Mesodermal cell (in vitro differentiated cells): ENCODE measurements around the gene C1QTNF2.

ENCODE experiments used
- H3K27ac ChIP-seq: 2 replicates; pipeline ENCODE4 v1.7.0; 2013; ENCODE audit warnings: mild to moderate bottlenecking, low read depth, low read length, moderate library complexity; ENCODE audit not compliant: severe bottlenecking
- H3K36me3 ChIP-seq: 2 replicates; pipeline ENCODE4 v1.7.1; 2013; ENCODE audit warnings: mild to moderate bottlenecking, low read length, moderate library complexity; ENCODE audit not compliant: control insufficient read depth, insufficient read depth
- H3K4me1 ChIP-seq: one replicate; pipeline ENCODE4 v1.7.1; 2013; ENCODE audit warnings: mild to moderate bottlenecking, low read length; ENCODE audit not compliant: insufficient read depth, control insufficient read depth, poor library complexity, severe bottlenecking
- H3K4me3 ChIP-seq: 2 replicates; pipeline ENCODE4 v1.7.0; 2013; ENCODE audit warnings: low read length, control low read depth, mild to moderate bottlenecking; ENCODE audit not compliant: insufficient read depth, poor library complexity, severe bottlenecking; ENCODE audit errors: extremely low read depth
- H3K9me3 ChIP-seq: 2 replicates; pipeline ENCODE4 v1.7.1; 2013; ENCODE audit warnings: mild to moderate bottlenecking, low read length, moderate library complexity; ENCODE audit not compliant: control insufficient read depth
- WGBS, 2 experiments: methylation state at CpG; one replicate each; pipeline ENCODE4 v1.1.5; 2013; ENCODE audit warnings: missing lambda C conversion rate in 2 of 2; ENCODE audit not compliant: insufficient coverage in 2 of 2; 5-methylcytosine and 5-hydroxymethylcytosine counted together

Gene C1QTNF2

GRCh38 chr5:160390787-160391696 is 20.6 kb upstream of the C1QTNF2 start:
- Histone ChIP-seq H3K4me1 (no peaks in the 10 kb centered on the region), H3K36me3 (peaks cover 3% of the 10 kb centered on the region), H3K4me3 (no peak overlapping the region), H3K9me3 (peaks cover 9% of the 10 kb centered on the region), H3K27ac (no peak overlapping the region)
- WGBS, 2 experiments = 55 to 59% methylated on average over 2 of the region's 8 CpGs

DNA sequence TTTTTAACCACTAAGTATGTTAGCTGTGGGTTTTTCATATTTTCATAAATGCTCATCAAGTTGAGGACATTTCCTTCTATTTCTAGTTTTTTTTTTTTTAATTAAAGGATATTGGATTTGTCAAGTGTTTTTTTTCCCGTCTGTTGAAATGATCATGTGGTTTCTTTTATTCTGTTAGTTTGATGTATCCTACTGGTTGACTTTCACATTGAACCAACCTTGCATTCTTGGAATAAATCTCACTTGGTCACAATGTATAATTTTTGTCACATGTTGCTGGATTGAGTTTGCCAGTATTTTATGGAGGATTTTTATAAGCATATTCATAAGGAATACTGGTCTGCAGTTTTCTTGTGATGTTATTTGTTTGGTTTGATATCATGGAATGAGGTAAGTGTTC is 17.0 kb upstream of the C1QTNF2 start:
- Histone ChIP-seq H3K27ac (no peak overlapping the region), H3K36me3 (no peaks in the 10 kb centered on the region), H3K9me3 (peaks cover 9% of the 10 kb centered on the region), H3K4me3 (no peak overlapping the region), H3K4me1 (no peaks in the 10 kb centered on the region)
- WGBS, 2 experiments = no CpG with 5 or more reads among the region's 1 CpG

- no peaks in the 10 kb centered on the region for H3K36me3 ChIP-seq
- H3K27ac ChIP-seq = no peak overlapping the region
- peaks cover 9% of the 10 kb centered on the region for H3K9me3 ChIP-seq
- H3K4me1 ChIP-seq = no peaks in the 10 kb centered on the region
- no peak overlapping the region for H3K4me3 ChIP-seq
Observed at GRCh38 chr5:160385496-160385895, 15.1 kb upstream of the C1QTNF2 start.

GRCh38 chr5:160384681-160385080 is 14.3 kb upstream of the C1QTNF2 start:
- H3K36me3 ChIP-seq = no peaks in the 10 kb centered on the region
- peaks cover 9% of the 10 kb centered on the region for H3K9me3 ChIP-seq
- H3K27ac ChIP-seq = no peak overlapping the region
- H3K4me1 ChIP-seq = no peaks in the 10 kb centered on the region
- no peak overlapping the region for H3K4me3 ChIP-seq
- no CpG with 5 or more reads among the region's 1 CpG for WGBS, 2 experiments

DNA sequence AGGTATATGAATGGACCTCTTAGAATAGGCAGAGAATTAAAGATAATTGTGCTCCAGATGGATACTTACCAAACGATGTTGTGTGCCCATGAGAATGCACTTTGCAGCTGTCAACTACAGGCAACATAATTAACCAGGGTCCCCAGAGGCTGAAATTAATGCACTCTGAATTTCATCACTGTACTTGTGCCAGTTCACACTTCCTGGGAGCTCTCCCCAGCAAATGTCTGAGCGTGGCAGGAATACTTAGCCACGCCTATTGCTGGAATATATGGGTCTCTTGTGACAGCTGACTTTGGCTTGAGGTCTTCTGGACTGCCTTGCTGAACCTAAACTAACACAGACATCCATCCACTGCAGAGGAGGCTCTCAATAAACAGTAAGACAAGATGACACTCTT is 11.9 kb upstream of the C1QTNF2 start:
- Histone ChIP-seq H3K4me1 (no peaks in the 10 kb centered on the region), H3K4me3 (no peak overlapping the region), H3K36me3 (no peaks in the 10 kb centered on the region), H3K9me3 (peaks cover 4% of the 10 kb centered on the region), H3K27ac (no peak overlapping the region)
- WGBS, 2 experiments = 78 to 90% methylated on average over 1 of the region's 3 CpGs

DNA sequence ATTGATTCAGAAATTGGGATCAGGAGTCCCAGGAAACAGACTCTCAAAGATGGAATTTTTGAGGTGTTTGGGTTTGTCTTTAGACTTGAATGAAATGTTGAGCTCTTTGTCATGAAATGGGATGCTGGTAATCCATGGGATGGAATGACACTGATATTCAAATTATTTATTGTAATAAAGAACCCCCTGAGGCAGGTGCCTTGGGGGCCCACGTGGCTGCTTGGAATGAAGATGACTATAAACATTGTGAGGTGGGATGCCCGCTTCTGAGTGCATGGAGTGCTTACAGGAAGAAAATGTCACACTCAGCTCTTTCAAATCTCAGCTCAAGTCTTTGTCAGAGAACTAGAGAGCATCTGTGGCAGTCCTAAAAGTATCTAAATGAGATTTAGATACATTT is 9.6 kb upstream of the C1QTNF2 start:
- Histone ChIP-seq H3K9me3 (no peaks in the 10 kb centered on the region), H3K4me3 (no peak overlapping the region), H3K4me1 (no peaks in the 10 kb centered on the region), H3K36me3 (no peaks in the 10 kb centered on the region), H3K27ac (no peak overlapping the region)
- WGBS, 2 experiments = no CpG with 5 or more reads among the region's 2 CpGs

GRCh38 chr5:160379511-160379910 is 9.1 kb upstream of the C1QTNF2 start:
- no peak overlapping the region for H3K4me3 ChIP-seq
- no peaks in the 10 kb centered on the region for H3K9me3 ChIP-seq
- 64 to 65% methylated on average over 3 of the region's 4 CpGs for WGBS, 2 experiments
- H3K36me3 ChIP-seq = no peaks in the 10 kb centered on the region
- H3K4me1 ChIP-seq = no peaks in the 10 kb centered on the region
- H3K27ac ChIP-seq = no peak overlapping the region

DNA sequence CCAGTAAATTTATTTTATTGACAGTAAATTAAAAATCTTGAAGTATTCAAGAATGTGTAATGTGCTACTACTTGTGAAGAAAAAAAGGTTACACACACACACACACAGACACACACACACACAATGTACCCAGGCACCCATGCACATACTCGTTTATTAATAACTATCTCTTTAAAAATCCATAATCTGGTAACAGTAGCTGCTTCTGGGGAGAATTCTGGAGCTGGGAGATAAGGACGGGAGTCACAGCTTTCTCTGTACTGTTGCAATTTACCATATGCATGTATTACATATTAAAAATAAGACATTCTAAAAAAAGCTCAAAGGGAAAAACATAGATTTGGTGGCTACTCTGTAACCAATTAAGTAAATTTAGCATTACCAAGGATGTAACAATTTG is 7.9 kb upstream of the C1QTNF2 start:
- H3K27ac ChIP-seq = no peak overlapping the region
- no peaks in the 10 kb centered on the region for H3K9me3 ChIP-seq
- H3K36me3 ChIP-seq = no peaks in the 10 kb centered on the region
- no peak overlapping the region for H3K4me3 ChIP-seq
- no CpG with 5 or more reads among the region's 2 CpGs for WGBS, 2 experiments
- H3K4me1 ChIP-seq = no peaks in the 10 kb centered on the region

DNA sequence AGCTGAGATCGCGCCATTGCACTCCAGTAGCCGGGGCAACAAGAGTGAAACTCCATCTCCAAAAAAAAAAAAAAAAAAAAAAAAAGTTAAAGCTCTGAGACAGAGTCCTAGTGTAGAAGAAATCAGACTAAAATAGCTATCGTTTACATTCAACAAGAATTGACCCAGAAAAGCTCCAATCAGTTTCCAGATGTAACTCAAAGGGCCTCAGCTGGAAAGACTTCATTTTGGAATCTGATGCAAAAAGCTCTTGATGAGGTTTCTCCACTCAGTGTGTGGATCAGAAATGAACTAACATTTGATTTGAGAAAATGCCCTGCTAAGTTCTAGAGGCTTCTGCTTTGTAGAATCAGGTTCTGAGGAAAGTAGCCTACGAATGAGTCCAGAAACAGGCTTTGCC is 7.2 kb upstream of the C1QTNF2 start:
- no peaks in the 10 kb centered on the region for H3K36me3 ChIP-seq
- no peaks in the 10 kb centered on the region for H3K9me3 ChIP-seq
- 88 to 90% methylated on average over 1 to 2 of the region's 5 CpGs for WGBS, 2 experiments
- no peak overlapping the region for H3K27ac ChIP-seq
- no peaks in the 10 kb centered on the region for H3K4me1 ChIP-seq
- H3K4me3 ChIP-seq = no peak overlapping the region

- Histone ChIP-seq H3K9me3 (no peaks in the 10 kb centered on the region), H3K4me3 (no peak overlapping the region), H3K4me1 (no peaks in the 10 kb centered on the region), H3K36me3 (no peaks in the 10 kb centered on the region), H3K27ac (no peak overlapping the region)
Observed at GRCh38 chr5:160376416-160376815, 6.0 kb upstream of the C1QTNF2 start.

DNA sequence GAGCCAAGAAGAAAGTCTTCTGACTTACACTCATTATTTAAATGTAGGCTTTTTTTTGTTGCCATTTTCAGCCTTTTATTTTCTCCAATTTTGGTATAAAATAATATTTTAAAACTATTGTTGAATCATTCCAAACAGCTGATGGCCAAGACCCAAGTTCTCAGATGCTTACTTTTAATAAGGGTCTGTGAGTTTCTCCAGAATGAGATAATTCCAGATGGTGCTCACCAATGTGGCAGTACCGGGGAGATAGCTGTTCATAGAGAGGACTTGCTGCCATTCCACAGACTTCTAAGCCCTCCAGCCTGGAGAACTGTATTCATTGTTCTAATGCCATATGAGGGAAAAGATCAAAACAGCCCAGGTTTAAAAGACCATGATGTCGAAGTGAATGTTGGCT is 5.3 kb upstream of the C1QTNF2 start:
- no peaks in the 10 kb centered on the region for H3K4me1 ChIP-seq
- H3K9me3 ChIP-seq = no peaks in the 10 kb centered on the region
- no CpG with 5 or more reads among the region's 2 CpGs for WGBS, 2 experiments
- no peaks in the 10 kb centered on the region for H3K36me3 ChIP-seq
- H3K4me3 ChIP-seq = no peak overlapping the region
- H3K27ac ChIP-seq = no peak overlapping the region
